ENCODE results near the gene AJAP1.

AJAP1 gene, protein sequence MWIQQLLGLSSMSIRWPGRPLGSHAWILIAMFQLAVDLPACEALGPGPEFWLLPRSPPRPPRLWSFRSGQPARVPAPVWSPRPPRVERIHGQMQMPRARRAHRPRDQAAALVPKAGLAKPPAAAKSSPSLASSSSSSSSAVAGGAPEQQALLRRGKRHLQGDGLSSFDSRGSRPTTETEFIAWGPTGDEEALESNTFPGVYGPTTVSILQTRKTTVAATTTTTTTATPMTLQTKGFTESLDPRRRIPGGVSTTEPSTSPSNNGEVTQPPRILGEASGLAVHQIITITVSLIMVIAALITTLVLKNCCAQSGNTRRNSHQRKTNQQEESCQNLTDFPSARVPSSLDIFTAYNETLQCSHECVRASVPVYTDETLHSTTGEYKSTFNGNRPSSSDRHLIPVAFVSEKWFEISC

DNA sequence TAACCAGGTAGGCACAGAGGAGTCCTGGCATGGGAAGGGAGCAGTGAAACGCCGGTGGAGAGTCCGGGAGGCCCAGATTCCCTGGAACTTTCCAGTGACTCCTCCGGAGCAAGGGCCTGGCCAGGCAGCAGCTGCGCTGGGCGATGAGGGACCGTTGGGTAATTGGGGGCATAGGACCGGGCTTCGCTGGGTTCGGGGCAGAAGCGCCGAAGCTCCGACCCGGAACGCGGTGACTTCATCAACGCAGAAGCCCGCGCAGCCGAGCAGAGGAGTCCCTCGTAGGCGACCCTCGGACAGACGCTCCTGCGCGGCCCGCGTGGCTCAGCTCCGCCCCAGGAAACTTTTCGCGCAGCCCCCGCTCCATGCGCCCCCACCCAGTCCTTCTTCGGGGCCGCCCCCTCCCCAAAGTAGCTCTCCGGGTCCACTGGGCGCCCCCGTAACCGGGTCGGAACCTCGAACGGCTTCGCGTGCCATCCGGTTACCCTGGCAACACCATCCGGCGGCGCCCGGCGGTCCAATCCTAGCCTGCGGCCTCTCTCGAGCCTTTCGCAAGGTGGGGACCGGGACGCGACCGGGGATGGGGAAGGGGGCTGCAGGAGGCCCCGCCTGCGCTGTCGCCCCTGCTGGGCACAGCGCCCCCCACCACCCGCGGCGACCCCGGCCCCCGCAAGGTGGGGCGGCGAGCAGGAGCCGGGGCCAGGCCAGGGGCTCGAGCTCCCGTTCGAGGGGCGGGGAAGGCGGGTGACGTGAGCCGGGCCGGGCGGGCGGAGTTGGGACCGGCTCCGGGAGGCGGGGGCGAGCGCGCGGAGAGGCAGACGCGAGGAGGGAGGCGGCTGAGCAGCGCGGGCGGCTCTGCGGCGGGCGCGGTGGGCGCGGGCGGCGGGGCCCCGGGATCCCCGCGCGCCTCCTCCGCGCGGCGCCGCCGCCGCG, at the start of gene AJAP1:
AJAP1 (plus strand) TSS at position 814 of the 930 bp plus-strand sequence. CDS start 817 bp downstream, outside the sequence.
- no peak within 1 kb of the TSS for H3K4me3 ChIP-seq (replicated peaks in 1 of 2; ENCODE audit: low read depth in 2 of 2, low read length in 2 of 2)
- TF ChIP-seq, protein P1, sequence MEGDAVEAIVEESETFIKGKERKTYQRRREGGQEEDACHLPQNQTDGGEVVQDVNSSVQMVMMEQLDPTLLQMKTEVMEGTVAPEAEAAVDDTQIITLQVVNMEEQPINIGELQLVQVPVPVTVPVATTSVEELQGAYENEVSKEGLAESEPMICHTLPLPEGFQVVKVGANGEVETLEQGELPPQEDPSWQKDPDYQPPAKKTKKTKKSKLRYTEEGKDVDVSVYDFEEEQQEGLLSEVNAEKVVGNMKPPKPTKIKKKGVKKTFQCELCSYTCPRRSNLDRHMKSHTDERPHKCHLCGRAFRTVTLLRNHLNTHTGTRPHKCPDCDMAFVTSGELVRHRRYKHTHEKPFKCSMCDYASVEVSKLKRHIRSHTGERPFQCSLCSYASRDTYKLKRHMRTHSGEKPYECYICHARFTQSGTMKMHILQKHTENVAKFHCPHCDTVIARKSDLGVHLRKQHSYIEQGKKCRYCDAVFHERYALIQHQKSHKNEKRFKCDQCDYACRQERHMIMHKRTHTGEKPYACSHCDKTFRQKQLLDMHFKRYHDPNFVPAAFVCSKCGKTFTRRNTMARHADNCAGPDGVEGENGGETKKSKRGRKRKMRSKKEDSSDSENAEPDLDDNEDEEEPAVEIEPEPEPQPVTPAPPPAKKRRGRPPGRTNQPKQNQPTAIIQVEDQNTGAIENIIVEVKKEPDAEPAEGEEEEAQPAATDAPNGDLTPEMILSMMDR (IDR thresholded peaks at IDR 0.05; ENCODE audit: low read depth, low read length), result no peak
- DNase-seq (ENCODE audit: low read depth in 2 of 2), result no peak

DNA sequence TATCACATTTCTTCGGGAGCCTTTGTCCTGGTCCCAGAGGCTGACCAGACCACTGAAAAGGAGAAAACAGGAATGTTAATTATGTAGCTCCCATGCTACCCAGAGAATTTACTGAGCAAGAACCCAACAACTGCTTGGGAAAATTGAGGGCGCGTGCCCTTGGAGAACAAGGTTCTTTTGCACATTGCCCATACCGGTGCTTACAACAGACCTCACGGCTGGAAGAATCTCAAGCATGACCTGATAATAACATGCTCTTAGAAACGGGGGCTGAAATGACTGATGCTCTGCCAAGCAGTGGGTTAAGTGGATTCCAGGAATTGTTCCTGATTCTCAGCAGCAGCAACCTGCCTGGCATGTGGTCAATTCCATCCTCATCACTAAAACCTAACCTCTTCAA, 49.3 kb upstream of the AJAP1 start:
- TF ChIP-seq, protein P1 (IDR thresholded peaks at IDR 0.05; ENCODE audit: low read depth, low read length), result no peak
- H3K4me3 ChIP-seq (replicated peaks in 1 of 2; ENCODE audit: low read depth in 2 of 2, low read length in 2 of 2), result no peak overlapping the region
- no peak for DNase-seq (ENCODE audit: low read depth in 2 of 2)

DNA sequence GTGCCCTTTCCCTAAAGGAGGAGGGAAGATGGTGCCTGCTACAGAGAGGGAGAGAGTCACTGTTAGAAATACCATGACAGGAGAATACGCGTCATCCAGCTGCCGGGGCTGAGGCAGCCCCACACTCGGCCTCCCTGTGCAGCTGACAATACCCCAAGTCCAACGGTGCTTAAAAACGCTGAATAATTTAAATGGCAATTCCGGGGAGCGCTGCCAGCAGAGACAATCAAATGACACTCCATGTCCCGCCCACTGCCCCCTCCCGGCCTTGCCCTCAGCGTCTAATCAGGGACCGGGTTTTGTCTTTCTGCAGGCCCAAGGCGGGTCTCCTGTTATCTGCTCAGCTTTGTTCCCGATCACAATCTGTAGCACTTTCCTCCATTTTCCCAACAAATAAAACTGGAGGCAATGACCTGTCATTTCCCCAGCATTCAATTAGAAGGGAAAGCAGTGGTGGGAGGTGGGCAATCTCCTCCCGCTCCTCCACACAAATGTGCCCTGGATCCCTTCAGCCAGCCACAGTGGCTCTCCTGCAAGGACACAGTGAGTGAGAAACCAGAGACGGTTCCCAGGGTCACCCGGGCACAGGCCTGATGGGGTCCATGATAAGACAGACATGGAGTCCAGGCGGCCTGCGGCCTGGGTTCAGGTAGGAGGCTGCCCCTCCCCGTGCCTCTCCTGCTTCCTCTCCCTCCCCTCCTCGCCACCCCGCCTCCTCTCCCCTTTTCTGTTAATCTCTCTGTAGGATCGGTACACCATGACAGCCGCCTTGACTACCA, 42.7 kb upstream of the AJAP1 start:
- no peak overlapping the region for H3K4me3 ChIP-seq (replicated peaks in 1 of 2; ENCODE audit: low read depth in 2 of 2, low read length in 2 of 2)
- DNase-seq (ENCODE audit: low read depth in 2 of 2), result no peak
- TF ChIP-seq, protein P1 (IDR thresholded peaks at IDR 0.05; ENCODE audit: low read depth, low read length), result no peak

DNA sequence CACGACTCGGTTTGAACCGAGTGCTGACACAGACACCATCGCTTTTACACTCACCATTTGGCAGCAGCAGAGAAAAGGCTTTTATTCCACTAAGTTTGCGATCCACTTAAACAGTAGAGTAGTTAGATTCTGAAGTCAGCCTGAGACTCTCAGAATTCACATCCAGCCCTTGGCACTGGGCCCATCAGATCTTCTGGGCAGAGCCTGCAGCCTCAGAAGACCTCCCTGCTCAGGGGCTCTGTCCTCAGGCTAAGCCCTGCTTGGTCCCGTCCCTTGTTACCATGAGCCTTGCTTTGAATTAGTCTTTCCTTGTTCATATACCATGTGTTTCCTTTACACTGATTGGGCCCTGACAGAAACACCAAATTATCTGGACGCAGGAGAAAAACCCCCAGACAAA, 41.4 kb upstream of the AJAP1 start:
- TF ChIP-seq, protein P1 (IDR thresholded peaks at IDR 0.05; ENCODE audit: low read depth, low read length), result no peak

DNA sequence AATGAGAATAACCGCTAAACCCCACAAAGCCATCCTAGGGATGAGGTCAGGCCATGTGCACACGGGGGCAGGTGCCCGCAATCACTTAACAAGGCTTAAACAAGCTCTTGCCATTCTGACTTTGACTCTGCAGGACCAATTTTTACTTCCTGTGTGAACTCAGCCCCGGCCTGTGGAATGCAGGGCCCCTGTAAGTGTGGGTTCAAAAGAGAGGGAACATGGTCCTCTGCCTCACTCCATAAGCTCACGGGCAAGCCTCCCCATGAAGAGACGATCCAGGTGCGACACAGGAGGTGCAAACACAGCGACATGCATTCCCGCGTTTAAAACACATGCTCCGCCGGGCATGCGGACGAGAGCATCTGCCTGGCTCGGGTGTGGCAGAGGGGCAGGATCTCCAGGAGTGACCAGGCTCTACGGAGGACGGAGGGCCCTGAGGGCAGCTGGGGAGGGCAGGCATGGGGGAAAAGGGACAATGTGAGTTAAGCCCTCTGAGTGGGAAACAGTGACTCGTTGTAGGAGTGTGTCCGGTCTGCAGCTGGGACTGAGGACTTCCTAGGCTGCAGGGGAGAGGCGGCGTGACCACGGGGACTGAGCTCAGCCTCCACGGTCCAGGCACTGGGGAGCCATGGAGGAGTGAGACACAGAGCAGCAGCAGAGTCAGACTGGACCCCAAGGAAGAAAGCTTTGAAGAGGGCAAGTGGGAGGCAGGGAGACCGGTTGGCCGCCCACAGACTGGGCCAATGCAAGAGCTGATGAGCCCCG, 40.6 kb upstream of the AJAP1 start:
- no peak overlapping the region for H3K4me3 ChIP-seq (replicated peaks in 1 of 2; ENCODE audit: low read depth in 2 of 2, low read length in 2 of 2)
- TF ChIP-seq, protein P1 (IDR thresholded peaks at IDR 0.05; ENCODE audit: low read depth, low read length), result no peak
- no peak for DNase-seq (ENCODE audit: low read depth in 2 of 2)

More for the DNA sequence above, 41.4 kb upstream of the AJAP1 start:
- H3K4me3 ChIP-seq (replicated peaks in 1 of 2; ENCODE audit: low read depth in 2 of 2, low read length in 2 of 2), result no peak overlapping the region
- DNase-seq (ENCODE audit: low read depth in 2 of 2), result no peak

Measured in cardiac fibroblast (primary cell).